HepG2 (cell line): ENCODE data around the gene SCGB3A2. TPM values are rescaled to one million over a fixed set of nuclear protein-coding genes. Genes with fewer than 3 reads are reported as not detected.

Experiments used
- CHD2 ChIP-seq: IDR thresholded peaks from 2 replicates; pipeline ENCODE4 v1.6.1; 2011; ENCODE audit warnings: low read depth, low read length, improper control_type of control experiment
- CREB3 ChIP-seq: sonication (generic); formaldehyde crosslinking; IDR thresholded peaks from 2 replicates; pipeline ENCODE4 v1.5.0; 2020; ENCODE audit warnings: missing genetic modification reagents
- DNMT3B ChIP-seq: conservative IDR thresholded peaks from 2 replicates; pipeline ENCODE4 v1.6.1; 2016; ENCODE audit warnings: missing biosample characterization, control low read depth
- ESRRA ChIP-seq: sonication (generic); formaldehyde crosslinking; IDR thresholded peaks from 2 replicates; pipeline ENCODE4 v1.5.1; 2020; ENCODE audit warnings: mild to moderate bottlenecking, low read depth, missing genetic modification reagents
- FOXA1 ChIP-seq, 2 experiments: fragments of 450-650 bp in 1 of 2; sonication (generic) in 1 of 2; formaldehyde crosslinking in 1 of 2; IDR thresholded peaks; 2 replicates each; pipeline versions ENCODE4 v1.4.0 to v1.6.1; 2016 to 2020; ENCODE audit warnings: missing genetic modification reagents in 1 of 2
- HCFC1 ChIP-seq: fragments of 150-350 bp; IDR thresholded peaks from 2 replicates; pipeline ENCODE4 v1.6.1; 2014; ENCODE audit warnings: low read depth, low read length
- IKZF4 ChIP-seq: sonication (generic); formaldehyde crosslinking; IDR thresholded peaks from 2 replicates; pipeline ENCODE4 v1.5.1; 2020; ENCODE audit warnings: borderline replicate concordance, mild to moderate bottlenecking, low read depth, missing genetic modification reagents; ENCODE audit errors: not compliant biosample characterization
- KDM2A ChIP-seq: sonication (generic); formaldehyde crosslinking; IDR thresholded peaks from 2 replicates; pipeline ENCODE4 v1.4.0; 2020; ENCODE audit warnings: low read depth, missing genetic modification reagents, borderline replicate concordance
- KLF16 ChIP-seq, 2 experiments: sonication (generic) in 1 of 2; formaldehyde crosslinking in 1 of 2; IDR thresholded peaks; 2 replicates each; pipeline versions ENCODE4 v1.6.1 to v1.8.0; 2016 to 2023; ENCODE audit warnings: missing genetic modification reagents in 2 of 2, missing compliant biosample characterization in 1 of 2
- MXD1 ChIP-seq: sonication (generic); formaldehyde crosslinking; IDR thresholded peaks from 2 replicates; pipeline ENCODE4 v1.4.0; 2020; ENCODE audit warnings: mild to moderate bottlenecking, missing genetic modification reagents
- NFIC ChIP-seq: IDR thresholded peaks from 2 replicates; pipeline ENCODE4 v1.6.1; 2012; ENCODE audit warnings: mild to moderate bottlenecking, low read length, inconsistent platforms
- NR2C2 ChIP-seq: sonication (generic); formaldehyde crosslinking; IDR thresholded peaks from 2 replicates; pipeline ENCODE4 v1.4.0; 2020; ENCODE audit warnings: missing genetic modification reagents, mild to moderate bottlenecking, moderate library complexity, borderline replicate concordance
- PHF5A ChIP-seq: IDR thresholded peaks from one replicate; pipeline ENCODE4 v1.6.1; 2018; ENCODE audit warnings: low read depth, missing genetic modification reagents; ENCODE audit not compliant: unreplicated experiment
- RBM22 ChIP-seq: fragments of 200-400 bp; formaldehyde crosslinking; optimal IDR thresholded peaks from 2 replicates; pipeline ENCODE3; 2017; ENCODE audit warnings: mild to moderate bottlenecking, low read length, moderate library complexity
- SMYD3 ChIP-seq: sonication (generic); formaldehyde crosslinking; IDR thresholded peaks from 2 replicates; pipeline ENCODE4 v1.8.1; 2023; ENCODE audit warnings: mild to moderate bottlenecking, missing genetic modification reagents
- SP140L ChIP-seq: sonication (generic); formaldehyde crosslinking; IDR thresholded peaks from 2 replicates; pipeline ENCODE4 v1.4.0; 2020; ENCODE audit warnings: missing genetic modification reagents, borderline replicate concordance
- ZBTB43 ChIP-seq: sonication (generic); formaldehyde crosslinking; conservative IDR thresholded peaks from 2 replicates; pipeline ENCODE4 v1.4.0; 2020; ENCODE audit warnings: missing genetic modification reagents
- ZNF609 ChIP-seq: sonication (generic); formaldehyde crosslinking; IDR thresholded peaks from 2 replicates; pipeline ENCODE4 v1.4.0; 2020; ENCODE audit warnings: mild to moderate bottlenecking, missing genetic modification reagents, borderline replicate concordance
- ZNF749 ChIP-seq: sonication (generic); formaldehyde crosslinking; IDR thresholded peaks from 2 replicates; pipeline ENCODE4 v1.8.0; 2022; ENCODE audit warnings: mild to moderate bottlenecking, missing genetic modification reagents, moderate library complexity, borderline replicate concordance
- ZNF772 ChIP-seq: sonication (generic); formaldehyde crosslinking; IDR thresholded peaks from 2 replicates; pipeline ENCODE4 v1.5.0; 2020; ENCODE audit warnings: mild to moderate bottlenecking, missing genetic modification reagents
- ZSCAN22 ChIP-seq: sonication (generic); formaldehyde crosslinking; IDR thresholded peaks from 2 replicates; pipeline ENCODE4 v1.4.0; 2020; ENCODE audit warnings: mild to moderate bottlenecking, missing genetic modification reagents
- ZSCAN31 ChIP-seq: sonication (generic); formaldehyde crosslinking; IDR thresholded peaks from 2 replicates; pipeline ENCODE4 v1.5.0; 2020; ENCODE audit warnings: low read depth, mild to moderate bottlenecking, missing genetic modification reagents
- polyA plus RNA-seq, 8 experiments: library from polyadenylated mRNA; depleted of rRNA in 3 of 8; stranded (reverse) in 7 of 8; unstranded in 1 of 8; fragments of >200 nt; fragmentation: Illumina TruSeq in 4 of 8; extraction: Trizol in 4 of 8; gene quantifications; 2 replicates each; pipeline versions ENCODE4 v1.2.1 to v1.2.3, GENCODE V29; 2011 to 2016; ENCODE audit warnings: low read depth in 4 of 8, missing spikeins in 1 of 8, mixed read lengths in 1 of 8; ENCODE audit not compliant: insufficient read depth in 1 of 8
- total RNA-seq, 5 experiments: library from RNA; depleted of rRNA; stranded (reverse); fragments of >200 nt; fragmentation: Illumina TruSeq; extraction: Trizol; gene quantifications; 2 replicates each; pipeline ENCODE4 v1.2.3, GENCODE V29; 2016; ENCODE audit warnings: low read depth in 1 of 5

SCGB3A2 gene
- total and polyA plus RNA-seq, 2 of the 13 experiments (the other 11 are each of a cell fraction or from before 2014, with no cell fraction given) = not detected

- TF ChIP-seq KDM2A (CRISPR knock-in tag) (no peak), ZNF772 (peak; percentile 79), ZBTB43 (CRISPR knock-in tag) (0 out of 2 replicates have a peak, but pooled peaks have one; percentile 34), SP140L (CRISPR knock-in tag) (no peak), HCFC1 (no peak), KLF16 (CRISPR knock-in tag; IDR thresholded peaks at IDR 0.05) (peak in 1 of 2 experiments; percentile 99; a peak in 2 of 4 replicates), ZSCAN31 (CRISPR knock-in tag) (peak; percentile 58; the same call in 1 of the 2 replicates), SMYD3 (CRISPR knock-in tag) (peak; percentile 97), ZNF609 (CRISPR knock-in tag) (peak; percentile 100), RBM22 (no peak), CHD2 (no peak), MXD1 (CRISPR knock-in tag) (no peak), NR2C2 (CRISPR knock-in tag) (peak; percentile 73; the same call in 1 of the 2 replicates), PHF5A (peak; percentile 37), ZNF749 (CRISPR knock-in tag) (peak; percentile 78; the same call in 1 of the 2 replicates), FOXA1 (IDR thresholded peaks at IDR 0.05) (peak; percentile 100), FOXA1 (CRISPR knock-in tag; IDR thresholded peaks at IDR 0.05) (peak; percentile 100), CREB3 (0 out of 2 replicates have a peak, but pooled peaks have one; percentile 35), DNMT3B (CRISPR knock-in tag) (peak; percentile 97), NFIC (peak; percentile 99), ZSCAN22 (CRISPR knock-in tag) (no peak), IKZF4 (CRISPR knock-in tag) (no peak), ESRRA (CRISPR knock-in tag) (no peak)
These were observed 43.1 kb upstream of the SCGB3A2 start (continued) for GRCh38 chr5:147835386-147835798.
